ENCODE data around the gene CA14.

CA14 gene

DNA sequence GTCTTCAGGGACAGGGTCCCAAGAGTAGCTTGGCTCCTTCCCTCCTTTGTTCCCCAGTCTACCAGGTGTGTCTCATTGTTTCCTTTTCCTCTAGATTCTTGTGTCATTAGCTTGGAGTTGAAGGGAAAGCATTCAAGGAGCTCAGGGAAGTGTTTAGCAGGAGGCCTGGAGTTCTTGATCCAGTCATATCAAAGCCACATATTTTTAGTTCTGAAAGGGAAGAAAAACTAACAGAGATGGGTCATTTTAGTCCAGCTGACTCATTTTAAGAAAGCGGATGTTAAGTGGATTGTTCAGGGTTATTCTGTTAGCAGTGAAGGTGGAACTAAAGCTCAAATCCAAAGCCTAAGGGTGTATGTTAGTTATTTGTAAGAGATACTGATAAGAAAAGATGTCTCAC is 15.7 kb downstream of the CA14 start:
- no peak overlapping the region for H2AFZ ChIP-seq (ENCODE audit: low read length)
- H3K36me3 ChIP-seq (ENCODE audit: insufficient read depth, low read length): no peaks in the 10 kb centered on the region
- no peak overlapping the region for H3K4me3 ChIP-seq (ENCODE audit: low read length, poor library complexity, severe bottlenecking)
- peak overlapping the region; percentile 55 for H3K9ac ChIP-seq (ENCODE audit: low read depth, low read length, poor library complexity, severe bottlenecking)
- H3K4me2 ChIP-seq (ENCODE audit: low read depth, low read length, poor library complexity, severe bottlenecking): peak overlapping the region; percentile 67
- no peaks in the 10 kb centered on the region for H3K9me3 ChIP-seq (ENCODE audit: insufficient read depth, low read depth, low read length)
- no peak for TF ChIP-seq EZH2phosphoT487 (IDR thresholded peaks at IDR 0.05; ENCODE audit: borderline replicate concordance)
- TF ChIP-seq, protein P1, sequence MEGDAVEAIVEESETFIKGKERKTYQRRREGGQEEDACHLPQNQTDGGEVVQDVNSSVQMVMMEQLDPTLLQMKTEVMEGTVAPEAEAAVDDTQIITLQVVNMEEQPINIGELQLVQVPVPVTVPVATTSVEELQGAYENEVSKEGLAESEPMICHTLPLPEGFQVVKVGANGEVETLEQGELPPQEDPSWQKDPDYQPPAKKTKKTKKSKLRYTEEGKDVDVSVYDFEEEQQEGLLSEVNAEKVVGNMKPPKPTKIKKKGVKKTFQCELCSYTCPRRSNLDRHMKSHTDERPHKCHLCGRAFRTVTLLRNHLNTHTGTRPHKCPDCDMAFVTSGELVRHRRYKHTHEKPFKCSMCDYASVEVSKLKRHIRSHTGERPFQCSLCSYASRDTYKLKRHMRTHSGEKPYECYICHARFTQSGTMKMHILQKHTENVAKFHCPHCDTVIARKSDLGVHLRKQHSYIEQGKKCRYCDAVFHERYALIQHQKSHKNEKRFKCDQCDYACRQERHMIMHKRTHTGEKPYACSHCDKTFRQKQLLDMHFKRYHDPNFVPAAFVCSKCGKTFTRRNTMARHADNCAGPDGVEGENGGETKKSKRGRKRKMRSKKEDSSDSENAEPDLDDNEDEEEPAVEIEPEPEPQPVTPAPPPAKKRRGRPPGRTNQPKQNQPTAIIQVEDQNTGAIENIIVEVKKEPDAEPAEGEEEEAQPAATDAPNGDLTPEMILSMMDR (conservative IDR thresholded peaks at IDR 0.05; ENCODE audit: low read length): no peak
- H3K4me1 ChIP-seq (ENCODE audit: insufficient read depth, low read length, poor library complexity, severe bottlenecking): peaks cover 20% of the 10 kb centered on the region
- H3K79me2 ChIP-seq (ENCODE audit: insufficient read depth, low read length): peaks cover 5% of the 10 kb centered on the region
- H4K20me1 ChIP-seq (ENCODE audit: insufficient read depth, low read length, poor library complexity, severe bottlenecking): no peaks in the 10 kb centered on the region
- no peaks in the 10 kb centered on the region for H3K9me2 ChIP-seq (replicated peaks; ENCODE audit: low read depth, low read length)
- peaks cover 4% of the 10 kb centered on the region for H3K27me3 ChIP-seq (ENCODE audit: insufficient read depth, low read length, poor library complexity, severe bottlenecking)
- no peaks in the 10 kb centered on the region for H3F3A ChIP-seq (ENCODE audit: low read depth)

DNA sequence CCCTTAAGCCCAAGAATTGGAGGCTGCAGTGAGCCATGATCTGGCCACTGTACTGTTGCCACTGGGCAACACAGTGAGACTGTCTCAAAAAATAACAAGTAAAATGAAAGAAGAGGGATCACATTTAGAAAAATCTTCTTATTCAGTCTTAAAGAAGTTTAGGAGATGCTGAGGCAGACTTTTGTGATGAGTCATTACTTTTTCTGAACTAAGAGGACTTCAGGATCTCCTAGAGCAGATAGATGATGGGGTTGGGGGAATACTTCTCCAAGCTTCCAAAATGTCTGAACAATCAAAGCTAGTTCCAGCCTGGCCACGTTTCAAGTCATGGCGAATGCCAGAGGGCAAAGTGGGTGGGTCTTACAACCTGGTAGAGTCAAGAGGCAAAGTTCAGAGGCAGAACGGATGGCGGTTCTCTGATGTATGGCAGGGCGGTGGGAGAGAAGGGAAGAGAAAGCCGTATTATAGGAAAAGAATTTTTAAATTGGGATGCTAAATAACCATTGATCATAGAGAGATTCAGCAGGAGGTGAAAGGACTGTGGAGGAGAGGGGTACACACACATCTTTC is 22.6 kb downstream of the CA14 start:
- TF ChIP-seq, protein P1 (conservative IDR thresholded peaks at IDR 0.05; ENCODE audit: low read length): no peak
- no peak for TF ChIP-seq EZH2phosphoT487 (IDR thresholded peaks at IDR 0.05; ENCODE audit: borderline replicate concordance)
- Histone ChIP-seq H2AFZ (ENCODE audit: low read length) (no peak overlapping the region), H3K79me2 (ENCODE audit: insufficient read depth, low read length) (peaks cover 24% of the 10 kb centered on the region)

DNA sequence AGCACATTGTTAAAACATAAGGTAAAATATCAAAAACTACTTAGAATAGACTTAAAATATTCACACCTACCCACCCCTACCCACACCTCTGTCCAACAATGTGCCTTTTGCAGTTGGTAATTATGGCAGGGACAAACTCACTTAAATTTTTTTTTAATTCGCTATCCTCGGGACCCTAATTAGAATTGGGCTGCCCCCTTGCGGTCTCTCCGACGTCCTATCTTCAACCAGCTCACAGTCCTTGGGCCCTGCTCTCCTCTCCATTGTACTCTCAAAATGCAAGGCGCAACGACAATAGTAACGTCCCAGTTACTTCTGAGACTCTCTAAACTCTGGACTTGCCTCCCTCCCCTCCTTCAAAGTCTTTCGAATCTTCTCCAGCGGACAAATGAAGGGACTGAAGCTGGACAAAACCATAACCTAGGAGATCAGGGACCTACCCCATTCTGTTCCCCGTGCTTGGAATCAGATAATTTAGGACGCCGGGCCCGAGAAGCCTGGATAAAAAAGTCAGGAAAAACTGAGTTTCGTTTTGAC is 23.7 kb downstream of the CA14 start:
- H3K4me2 ChIP-seq (ENCODE audit: low read depth, low read length, poor library complexity, severe bottlenecking): peak overlapping the region; percentile 100

More for the DNA sequence above, 22.6 kb downstream of the CA14 start:
- Histone ChIP-seq H3K4me1 (ENCODE audit: insufficient read depth, low read length, poor library complexity, severe bottlenecking) (peaks cover 11% of the 10 kb centered on the region), H3K4me2 (ENCODE audit: low read depth, low read length, poor library complexity, severe bottlenecking) (peak overlapping the region; percentile 100), H3K9me2 (replicated peaks; ENCODE audit: low read depth, low read length) (no peaks in the 10 kb centered on the region), H3K36me3 (ENCODE audit: insufficient read depth, low read length) (peaks cover 3% of the 10 kb centered on the region; the same call in 1 of the 2 replicates), H3K4me3 (ENCODE audit: low read length, poor library complexity, severe bottlenecking) (no peak overlapping the region), H3K27me3 (ENCODE audit: insufficient read depth, low read length, poor library complexity, severe bottlenecking) (no peaks in the 10 kb centered on the region), H4K20me1 (ENCODE audit: insufficient read depth, low read length, poor library complexity, severe bottlenecking) (no peaks in the 10 kb centered on the region), H3K9me3 (ENCODE audit: insufficient read depth, low read depth, low read length) (no peaks in the 10 kb centered on the region), H3K9ac (ENCODE audit: low read depth, low read length, poor library complexity, severe bottlenecking) (no peak overlapping the region), H3F3A (ENCODE audit: low read depth) (no peaks in the 10 kb centered on the region)

More for the DNA sequence above, 23.7 kb downstream of the CA14 start:
- peaks cover 6% of the 10 kb centered on the region; the same call in 1 of the 2 replicates for H3K36me3 ChIP-seq (ENCODE audit: insufficient read depth, low read length)
- TF ChIP-seq EZH2phosphoT487 (IDR thresholded peaks at IDR 0.05; ENCODE audit: borderline replicate concordance): no peak
- TF ChIP-seq, protein P1 (conservative IDR thresholded peaks at IDR 0.05; ENCODE audit: low read length): peak; percentile 82
- H3K4me1 ChIP-seq (ENCODE audit: insufficient read depth, low read length, poor library complexity, severe bottlenecking): peaks cover 14% of the 10 kb centered on the region
- peaks cover 24% of the 10 kb centered on the region for H3K79me2 ChIP-seq (ENCODE audit: insufficient read depth, low read length)
- H3K9me3 ChIP-seq (ENCODE audit: insufficient read depth, low read depth, low read length): no peaks in the 10 kb centered on the region
- no peaks in the 10 kb centered on the region for H4K20me1 ChIP-seq (ENCODE audit: insufficient read depth, low read length, poor library complexity, severe bottlenecking)
- no peaks in the 10 kb centered on the region for H3F3A ChIP-seq (ENCODE audit: low read depth)
- H3K9me2 ChIP-seq (replicated peaks; ENCODE audit: low read depth, low read length): no peaks in the 10 kb centered on the region
- peak overlapping the region; percentile 97 for H2AFZ ChIP-seq (ENCODE audit: low read length)
- H3K4me3 ChIP-seq (ENCODE audit: low read length, poor library complexity, severe bottlenecking): peak overlapping the region; percentile 86
- H3K9ac ChIP-seq (ENCODE audit: low read depth, low read length, poor library complexity, severe bottlenecking): peak overlapping the region; percentile 72
- H3K27me3 ChIP-seq (ENCODE audit: insufficient read depth, low read length, poor library complexity, severe bottlenecking): no peaks in the 10 kb centered on the region

Data from Loucy (cell line).